Mesodermal cell (in vitro differentiated cells): ENCODE data around the gene SMIM17.

ENCODE experiments used
- H3K27ac ChIP-seq: 2 replicates; pipeline ENCODE4 v1.7.0; 2013; ENCODE audit warnings: mild to moderate bottlenecking, low read depth, low read length, moderate library complexity; ENCODE audit not compliant: severe bottlenecking
- H3K36me3 ChIP-seq: 2 replicates; pipeline ENCODE4 v1.7.1; 2013; ENCODE audit warnings: mild to moderate bottlenecking, low read length, moderate library complexity; ENCODE audit not compliant: control insufficient read depth, insufficient read depth
- H3K4me1 ChIP-seq: one replicate; pipeline ENCODE4 v1.7.1; 2013; ENCODE audit warnings: mild to moderate bottlenecking, low read length; ENCODE audit not compliant: insufficient read depth, control insufficient read depth, poor library complexity, severe bottlenecking
- H3K4me3 ChIP-seq: 2 replicates; pipeline ENCODE4 v1.7.0; 2013; ENCODE audit warnings: low read length, control low read depth, mild to moderate bottlenecking; ENCODE audit not compliant: insufficient read depth, poor library complexity, severe bottlenecking; ENCODE audit errors: extremely low read depth
- H3K9me3 ChIP-seq: 2 replicates; pipeline ENCODE4 v1.7.1; 2013; ENCODE audit warnings: mild to moderate bottlenecking, low read length, moderate library complexity; ENCODE audit not compliant: control insufficient read depth
- WGBS, 2 experiments: methylation state at CpG; one replicate each; pipeline ENCODE4 v1.1.5; 2013; ENCODE audit warnings: missing lambda C conversion rate in 2 of 2; ENCODE audit not compliant: insufficient coverage in 2 of 2; 5-methylcytosine and 5-hydroxymethylcytosine counted together

Gene SMIM17

GRCh38 chr19:56654151-56654550, 11.2 kb downstream of the SMIM17 start:
- 82 to 89% methylated on average over 3 of the region's 3 CpGs for WGBS, 2 experiments
- Histone ChIP-seq H3K27ac (no peak overlapping the region), H3K36me3 (no peaks in the 10 kb centered on the region), H3K9me3 (peaks cover 39% of the 10 kb centered on the region), H3K4me1 (no peaks in the 10 kb centered on the region), H3K4me3 (no peak overlapping the region)

- peaks cover 37% of the 10 kb centered on the region for H3K9me3 ChIP-seq
- no peaks in the 10 kb centered on the region for H3K4me1 ChIP-seq
- H3K4me3 ChIP-seq, result no peak overlapping the region
- H3K36me3 ChIP-seq, result no peaks in the 10 kb centered on the region
- H3K27ac ChIP-seq, result no peak overlapping the region
- WGBS, 2 experiments, result 92 to 93% methylated on average over 27 to 28 of the region's 32 CpGs
These were observed 17.6 kb downstream of the SMIM17 start for GRCh38 chr19:56660381-56661107.

GRCh38 chr19:56661248-56661647, 18.3 kb downstream of the SMIM17 start:
- Histone ChIP-seq H3K4me3 (no peak overlapping the region), H3K4me1 (no peaks in the 10 kb centered on the region), H3K9me3 (peaks cover 39% of the 10 kb centered on the region), H3K36me3 (no peaks in the 10 kb centered on the region), H3K27ac (no peak overlapping the region)
- WGBS, 2 experiments, result 69 to 80% methylated on average over 1 of the region's 3 CpGs

DNA sequence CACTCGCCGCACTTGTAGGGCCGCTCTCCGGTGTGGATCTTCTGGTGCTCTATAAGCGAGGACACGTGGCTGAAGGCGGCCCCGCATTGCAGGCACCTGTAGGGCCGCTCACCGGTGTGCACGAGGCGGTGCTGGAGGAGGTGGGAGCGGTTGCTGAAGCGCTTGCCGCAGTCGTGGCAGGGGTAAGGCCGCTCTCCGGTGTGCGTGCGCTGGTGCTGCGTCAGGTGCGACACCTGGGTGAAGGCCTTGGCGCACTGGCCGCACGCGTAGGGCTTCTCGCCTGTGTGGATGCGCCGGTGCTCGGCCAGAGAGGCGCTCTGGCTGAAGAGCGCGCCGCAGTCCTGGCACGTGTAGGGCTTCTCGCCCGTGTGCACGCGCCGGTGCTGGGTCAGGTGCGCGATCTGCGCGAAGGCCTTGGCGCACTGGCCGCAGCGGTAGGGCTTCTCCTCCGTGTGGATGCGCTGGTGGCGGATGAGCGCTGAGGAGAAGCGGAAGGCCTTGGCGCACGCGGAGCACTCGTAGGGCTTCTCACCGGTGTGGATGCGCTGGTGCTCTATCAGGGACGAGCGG, 21.1 kb downstream of the SMIM17 start:
- WGBS, 2 experiments, result 92 to 97% methylated on average over 53 to 59 of the region's 60 CpGs
- Histone ChIP-seq H3K36me3 (no peaks in the 10 kb centered on the region), H3K4me3 (no peak overlapping the region), H3K4me1 (no peaks in the 10 kb centered on the region), H3K27ac (no peak overlapping the region), H3K9me3 (peaks cover 50% of the 10 kb centered on the region)

DNA sequence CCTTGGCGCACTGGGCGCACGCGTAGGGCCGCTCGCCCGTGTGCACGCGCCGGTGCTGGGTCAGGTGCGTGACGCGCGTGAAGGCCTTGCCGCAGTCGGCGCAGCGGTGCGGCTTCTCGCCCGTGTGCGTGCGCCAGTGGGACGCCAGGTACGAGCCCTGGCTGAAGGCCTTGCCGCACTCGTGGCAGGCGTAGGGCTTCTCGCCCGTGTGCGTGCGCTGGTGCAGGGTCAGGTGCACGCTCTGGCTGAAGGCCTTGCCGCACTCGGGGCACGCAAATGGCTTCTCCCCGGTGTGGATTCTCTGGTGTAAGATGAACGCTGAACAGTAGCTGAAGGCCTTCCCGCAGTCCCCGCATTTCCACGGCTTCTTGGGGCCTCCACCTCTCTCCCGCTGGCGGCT, 21.6 kb downstream of the SMIM17 start:
- WGBS, 2 experiments, result 93 to 95% methylated on average over 43 of the region's 43 CpGs
- Histone ChIP-seq H3K36me3 (no peaks in the 10 kb centered on the region), H3K4me3 (no peak overlapping the region), H3K9me3 (peaks cover 50% of the 10 kb centered on the region), H3K4me1 (no peaks in the 10 kb centered on the region), H3K27ac (no peak overlapping the region)

DNA sequence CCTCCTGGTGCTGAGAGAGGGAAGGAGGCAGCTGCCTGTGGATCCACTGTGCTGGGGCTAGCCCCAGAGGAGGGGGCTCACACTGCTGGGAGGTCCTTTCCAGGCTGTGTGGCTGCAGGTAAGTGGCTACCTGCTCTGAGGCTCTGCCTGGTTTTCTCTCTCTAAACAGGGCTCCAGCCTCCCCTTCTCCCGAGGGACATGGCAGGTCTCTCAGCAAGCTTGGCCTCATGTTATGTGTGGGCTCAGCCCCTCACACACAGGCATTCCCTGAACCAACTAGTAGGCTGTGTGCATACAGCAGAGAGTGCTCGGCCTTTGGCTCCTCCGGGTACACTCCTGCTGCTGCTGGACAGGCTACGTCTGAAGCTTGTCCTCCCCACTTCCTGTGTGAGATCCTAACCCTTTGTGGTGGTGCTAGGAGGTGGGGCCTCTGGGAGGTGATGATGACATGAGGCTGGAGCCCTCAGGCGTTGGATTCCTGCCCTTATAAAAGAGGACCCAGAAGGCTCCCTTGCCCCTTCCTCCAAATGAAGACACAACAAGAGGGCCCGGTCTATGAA, 24.4 kb downstream of the SMIM17 start:
- Histone ChIP-seq H3K9me3 (peaks cover 55% of the 10 kb centered on the region), H3K36me3 (no peaks in the 10 kb centered on the region), H3K4me3 (no peak overlapping the region), H3K4me1 (no peaks in the 10 kb centered on the region), H3K27ac (no peak overlapping the region)
- WGBS, 2 experiments, result 28 to 63% methylated on average over 2 to 5 of the region's 6 CpGs

DNA sequence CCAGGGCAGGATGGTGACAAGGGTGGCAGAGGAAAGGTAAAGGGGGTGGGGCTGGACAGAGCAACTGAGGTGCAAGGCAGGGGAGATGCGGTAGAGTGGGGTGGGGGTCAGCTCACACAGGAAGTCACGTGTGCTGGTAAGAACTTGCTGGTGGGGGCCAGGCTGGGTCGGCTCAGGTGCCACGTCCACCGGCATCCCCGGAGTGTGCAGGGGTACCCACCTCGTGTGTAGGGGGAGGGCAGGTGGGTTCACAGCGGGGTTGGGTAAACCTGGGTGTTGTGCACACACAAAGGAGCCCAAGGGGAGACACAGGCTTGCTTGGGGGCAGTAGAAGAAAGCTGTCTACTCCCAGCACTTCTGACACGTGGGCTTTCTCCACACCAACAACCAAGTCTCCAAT, 25.7 kb downstream of the SMIM17 start:
- no peaks in the 10 kb centered on the region for H3K36me3 ChIP-seq
- no peaks in the 10 kb centered on the region for H3K4me1 ChIP-seq
- no peak overlapping the region for H3K27ac ChIP-seq
- H3K9me3 ChIP-seq, result peaks cover 52% of the 10 kb centered on the region
- H3K4me3 ChIP-seq, result no peak overlapping the region
- 68 to 71% methylated on average over 7 of the region's 9 CpGs for WGBS, 2 experiments

- 78 to 83% methylated on average over 16 to 17 of the region's 17 CpGs for WGBS, 2 experiments
- Histone ChIP-seq H3K4me3 (no peak overlapping the region), H3K4me1 (no peaks in the 10 kb centered on the region)
These were observed 27.5 kb downstream of the SMIM17 start for GRCh38 chr19:56670401-56670960.

DNA sequence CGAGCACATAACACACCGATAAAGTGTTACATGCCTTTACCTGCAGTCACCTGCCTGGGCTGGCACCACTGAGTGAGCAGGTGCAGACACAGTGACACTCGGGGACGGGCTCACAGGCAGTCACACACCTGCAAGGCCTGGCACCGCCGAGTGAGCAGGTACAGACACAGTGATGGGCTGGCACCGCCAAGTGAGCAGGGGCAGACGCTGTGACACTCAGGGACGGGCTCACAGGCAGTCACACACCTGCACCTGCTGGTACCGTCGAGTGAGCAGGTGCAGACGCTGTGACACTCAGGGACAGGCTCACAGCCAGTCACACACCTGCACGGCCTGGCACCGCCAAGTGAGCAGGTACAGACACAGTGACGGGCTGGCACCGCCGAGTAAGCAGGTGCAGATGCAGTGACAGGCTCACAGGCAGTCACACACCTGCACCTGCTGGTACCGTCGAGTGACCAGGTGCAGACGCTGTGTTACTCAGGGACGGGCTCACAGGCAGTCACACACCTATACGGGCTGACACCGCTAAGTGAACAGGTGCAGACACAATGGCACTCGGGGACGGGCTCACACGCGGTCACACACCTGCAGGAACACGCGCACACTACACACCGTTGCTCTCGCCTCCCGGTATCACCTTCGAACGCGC, 28.1 kb downstream of the SMIM17 start:
- Histone ChIP-seq H3K27ac (no peak overlapping the region), H3K9me3 (peaks cover 63% of the 10 kb centered on the region), H3K36me3 (no peaks in the 10 kb centered on the region), H3K4me3 (no peak overlapping the region), H3K4me1 (no peaks in the 10 kb centered on the region)
- 84 to 90% methylated on average over 25 to 35 of the region's 35 CpGs for WGBS, 2 experiments

More at GRCh38 chr19:56670401-56670960, 27.5 kb downstream of the SMIM17 start:
- H3K9me3 ChIP-seq, result peaks cover 60% of the 10 kb centered on the region
- H3K36me3 ChIP-seq, result no peaks in the 10 kb centered on the region
- H3K27ac ChIP-seq, result no peak overlapping the region

DNA sequence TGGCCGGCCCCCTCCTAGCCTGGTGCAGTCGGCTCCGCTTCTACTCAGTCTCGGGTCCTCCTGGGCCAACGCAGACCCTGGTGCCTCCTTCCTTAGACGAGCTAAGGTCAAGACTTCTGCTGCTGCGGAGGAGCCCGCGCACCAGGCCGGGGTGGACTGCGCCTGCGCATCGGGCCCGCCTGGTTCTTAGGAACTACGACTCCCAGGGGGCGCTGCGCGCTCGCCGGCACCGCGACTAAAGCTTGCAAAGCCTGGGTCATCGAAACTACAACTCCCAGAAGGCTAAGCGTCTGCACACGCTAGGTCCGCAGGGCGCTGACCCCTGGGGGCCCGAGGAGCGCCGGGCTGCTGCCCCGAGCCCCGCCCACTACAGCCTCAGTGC, 28.6 kb downstream of the SMIM17 start, which contains the start of gene ZNF835:
TSS of gene ZNF835 (minus strand) at position 145 of the 382 bp plus-strand sequence. CDS start 6,559 bp downstream, outside the sequence.
- Histone ChIP-seq H3K36me3 (no peaks in the 10 kb centered on the region), H3K4me3 (no peak within 1 kb of the TSS)
- WGBS, 2 experiments, result 84% methylated on average over 27 to 31 of the region's 32 CpGs

More for the DNA sequence above, 28.6 kb downstream of the SMIM17 start, which contains the start of gene ZNF835:
- H3K9me3 ChIP-seq, result peaks cover 69% of the 10 kb centered on the region
- H3K27ac ChIP-seq, result no peak within 1 kb of the TSS
- H3K4me1 ChIP-seq, result no peaks in the 10 kb centered on the region
